ENCODE results near the gene DHRS12.

The DHRS12 gene

DNA sequence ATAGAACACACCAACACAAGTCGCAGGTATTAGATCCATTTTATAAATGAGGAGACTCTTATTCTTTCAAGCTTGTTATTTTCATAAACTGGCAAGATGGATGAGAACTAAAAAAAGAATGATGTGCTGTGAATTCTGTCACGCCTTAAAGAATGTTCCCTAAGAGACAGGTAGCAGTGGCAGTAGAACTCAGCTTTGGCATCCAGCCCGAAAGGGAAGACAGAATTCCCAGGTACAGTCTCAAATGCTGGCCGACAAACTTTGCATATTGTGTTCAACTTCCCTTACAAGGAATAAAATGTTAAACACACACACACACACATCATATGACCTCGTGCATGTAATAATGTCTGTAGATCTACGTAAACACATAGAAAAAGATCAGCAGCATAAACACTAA is 37.8 kb upstream of the DHRS12 start:
- no peaks in the 10 kb centered on the region for H3K36me3 ChIP-seq
- H3K9ac ChIP-seq: no peak overlapping the region
- H4K20me1 ChIP-seq: no peaks in the 10 kb centered on the region
- H3K4me3 ChIP-seq: no peak overlapping the region
- no peak overlapping the region for H3K27ac ChIP-seq
- no peaks in the 10 kb centered on the region for H3K27me3 ChIP-seq
- no peak for TF ChIP-seq Cebpa-rat (IDR thresholded peaks at IDR 0.05)
- peaks cover 0 to 6% (median 0%) of the 10 kb centered on the region in 10 experiments; a peak in 2 of 20 replicates for H3K4me1 ChIP-seq
- peaks cover 0 to under 1% (median 0%) of the 10 kb centered on the region in 11 experiments; a peak in 3 of 22 replicates for H3K9me3 ChIP-seq (replicated peaks in 1 of 11)
- no peak overlapping the region for H3K4me2 ChIP-seq

DNA sequence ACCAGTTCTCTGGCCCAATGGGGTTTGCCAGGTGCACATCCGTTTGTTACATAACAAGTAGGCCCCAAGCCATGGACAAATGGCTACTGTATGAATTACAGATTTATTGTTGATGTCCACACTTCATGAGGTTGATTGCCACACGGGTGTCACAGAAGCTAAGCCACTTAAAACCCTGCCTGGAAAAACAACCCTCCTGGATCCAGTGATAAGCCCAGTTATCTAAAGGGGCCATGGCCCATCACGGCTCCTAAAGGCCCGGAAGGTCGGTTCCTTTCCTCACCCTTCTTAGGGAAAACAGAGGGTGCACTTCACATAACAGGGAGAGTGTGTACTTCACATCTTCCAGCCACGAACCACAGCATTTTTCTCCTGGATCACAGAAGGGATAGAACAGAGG is 37.0 kb upstream of the DHRS12 start:
- no peaks in the 10 kb centered on the region for H3K36me3 ChIP-seq
- no peak for TF ChIP-seq Cebpa-rat (IDR thresholded peaks at IDR 0.05)

DNA sequence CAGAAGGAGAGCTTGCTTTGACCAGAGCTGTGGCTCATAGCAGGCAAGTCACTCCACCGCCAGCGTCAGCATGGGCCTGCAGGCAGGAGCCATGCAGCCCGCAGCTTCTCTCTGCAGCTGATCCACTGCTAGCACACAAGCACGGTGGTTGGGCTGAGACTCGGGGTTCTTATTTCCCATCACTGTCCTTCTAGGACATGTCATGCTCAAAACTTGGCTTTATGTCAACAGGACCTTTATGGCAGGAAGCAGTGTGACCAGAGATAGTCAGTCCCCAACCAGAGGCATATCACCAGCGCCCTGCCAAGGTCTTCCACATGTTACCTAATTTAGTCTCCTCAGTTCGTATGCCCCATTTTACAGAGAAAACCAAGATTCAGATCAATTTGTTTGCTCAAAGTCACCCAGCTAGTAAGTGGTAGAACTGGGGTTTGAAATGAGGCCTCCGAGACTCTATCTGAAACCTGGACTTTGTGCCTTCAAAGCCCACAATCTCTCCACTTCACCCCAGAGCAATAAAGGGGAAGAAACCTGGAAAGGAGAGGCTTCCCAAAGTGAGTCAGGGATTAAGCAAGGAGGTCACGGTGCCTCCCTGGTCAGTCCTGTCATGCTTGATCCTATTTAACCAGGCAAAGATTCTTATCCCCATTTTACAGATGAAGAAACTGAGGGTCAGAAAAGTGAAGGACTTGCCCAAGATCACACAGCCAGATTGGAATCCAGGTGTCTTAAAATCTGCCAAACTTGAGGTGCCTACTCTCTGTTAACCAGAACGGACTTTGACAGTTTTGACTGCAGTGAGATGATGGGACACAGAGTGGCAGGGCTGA is 36.0 kb upstream of the DHRS12 start:
- no peak for TF ChIP-seq Cebpa-rat (IDR thresholded peaks at IDR 0.05)
- Histone ChIP-seq H3K27ac (no peak overlapping the region), H4K20me1 (no peaks in the 10 kb centered on the region), H3K9ac (no peak overlapping the region), H3K4me1 (peaks cover 0 to 6% (median 3%) of the 10 kb centered on the region in 10 experiments; a peak in 14 of 20 replicates), H3K27me3 (no peaks in the 10 kb centered on the region), H3K9me3 (replicated peaks in 1 of 11) (no peaks in the 10 kb centered on the region), H3K4me3 (no peak overlapping the region), H3K4me2 (no peak overlapping the region; a peak in 1 of 22 replicates), H3K36me3 (no peaks in the 10 kb centered on the region)

More for the DNA sequence above, 37.0 kb upstream of the DHRS12 start:
- no peak overlapping the region for H3K9ac ChIP-seq
- H3K27ac ChIP-seq: no peak overlapping the region
- H3K9me3 ChIP-seq (replicated peaks in 1 of 11): no peaks in the 10 kb centered on the region
- 0 out of 22 replicates have a peak overlapping the region, but pooled peaks of 1 of the 11 experiments have one; percentile 10 for H3K4me2 ChIP-seq
- H3K4me3 ChIP-seq: no peak overlapping the region
- H3K27me3 ChIP-seq: no peaks in the 10 kb centered on the region
- peaks cover 0 to 6% (median 0%) of the 10 kb centered on the region in 10 experiments; a peak in 2 of 20 replicates for H3K4me1 ChIP-seq
- H4K20me1 ChIP-seq: no peaks in the 10 kb centered on the region

DNA sequence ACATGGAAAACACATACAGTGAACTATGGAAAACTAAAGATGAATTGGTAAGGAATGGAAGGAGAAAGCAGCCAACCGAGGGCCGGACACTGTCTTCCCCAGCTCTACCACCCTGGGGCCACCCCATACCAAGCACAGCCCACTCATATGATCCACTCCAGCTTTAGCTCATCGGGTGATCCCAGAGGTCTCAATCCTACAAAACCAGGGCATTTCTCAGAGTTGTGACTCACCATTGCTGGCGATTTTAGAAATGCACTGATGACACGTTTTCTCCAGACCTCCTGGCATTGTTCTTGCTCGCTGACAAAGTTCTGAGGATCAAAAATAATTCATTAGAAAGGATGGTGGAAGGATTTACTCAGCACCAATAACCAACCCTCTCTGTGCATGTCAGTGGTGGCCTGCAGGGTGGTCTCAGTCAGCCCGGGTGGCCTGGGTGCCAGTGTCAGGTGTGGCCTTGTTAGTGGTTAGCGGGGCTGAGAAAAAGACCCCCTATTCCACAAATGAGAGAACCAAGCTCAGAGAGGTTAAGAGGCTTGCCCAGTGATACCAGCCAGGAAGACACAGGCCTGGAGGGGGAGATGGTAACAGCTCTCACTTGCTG is 34.4 kb upstream of the DHRS12 start:
- no peaks in the 10 kb centered on the region for H3K36me3 ChIP-seq
- no peak overlapping the region for H3K9ac ChIP-seq
- H3K4me2 ChIP-seq: no peak overlapping the region
- H4K20me1 ChIP-seq: no peaks in the 10 kb centered on the region
- H3K27ac ChIP-seq: no peak overlapping the region
- H3K4me3 ChIP-seq: no peak overlapping the region
- no peaks in the 10 kb centered on the region for H3K9me3 ChIP-seq (replicated peaks in 1 of 11)
- TF ChIP-seq Cebpa-rat (IDR thresholded peaks at IDR 0.05): no peak
- H3K27me3 ChIP-seq: no peaks in the 10 kb centered on the region
- peaks cover 11 to 22% (median 16%) of the 10 kb centered on the region in 10 experiments for H3K4me1 ChIP-seq

DNA sequence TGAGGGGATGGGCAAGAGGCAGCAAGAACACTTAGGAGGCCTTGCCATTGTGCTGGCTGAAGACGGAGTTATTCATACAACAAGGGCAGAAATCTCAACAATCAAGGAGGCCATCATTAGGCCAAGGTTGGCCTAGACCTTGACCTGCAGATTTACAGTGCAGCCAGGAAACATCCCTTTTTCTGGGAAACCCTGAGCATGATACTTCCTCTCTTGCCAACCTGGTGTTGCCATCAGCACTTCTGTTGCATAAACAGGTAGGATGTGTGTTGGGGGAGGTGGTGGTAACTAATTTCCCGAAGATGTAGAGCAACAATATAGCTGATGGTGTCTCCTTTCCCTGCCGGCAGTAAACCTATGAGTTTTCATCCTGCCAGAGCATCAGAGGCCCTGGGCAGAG is 33.1 kb upstream of the DHRS12 start:
- H3K27me3 ChIP-seq: no peaks in the 10 kb centered on the region
- H3K36me3 ChIP-seq: no peaks in the 10 kb centered on the region
- peaks cover 20 to 34% (median 27%) of the 10 kb centered on the region in 10 experiments for H3K4me1 ChIP-seq
- no peak overlapping the region for H3K9ac ChIP-seq
- H3K4me3 ChIP-seq: no peak overlapping the region
- H3K9me3 ChIP-seq (replicated peaks in 1 of 11): no peaks in the 10 kb centered on the region
- no peaks in the 10 kb centered on the region for H4K20me1 ChIP-seq
- TF ChIP-seq Cebpa-rat (IDR thresholded peaks at IDR 0.05): no peak
- no peak overlapping the region for H3K4me2 ChIP-seq
- no peak overlapping the region for H3K27ac ChIP-seq

DNA sequence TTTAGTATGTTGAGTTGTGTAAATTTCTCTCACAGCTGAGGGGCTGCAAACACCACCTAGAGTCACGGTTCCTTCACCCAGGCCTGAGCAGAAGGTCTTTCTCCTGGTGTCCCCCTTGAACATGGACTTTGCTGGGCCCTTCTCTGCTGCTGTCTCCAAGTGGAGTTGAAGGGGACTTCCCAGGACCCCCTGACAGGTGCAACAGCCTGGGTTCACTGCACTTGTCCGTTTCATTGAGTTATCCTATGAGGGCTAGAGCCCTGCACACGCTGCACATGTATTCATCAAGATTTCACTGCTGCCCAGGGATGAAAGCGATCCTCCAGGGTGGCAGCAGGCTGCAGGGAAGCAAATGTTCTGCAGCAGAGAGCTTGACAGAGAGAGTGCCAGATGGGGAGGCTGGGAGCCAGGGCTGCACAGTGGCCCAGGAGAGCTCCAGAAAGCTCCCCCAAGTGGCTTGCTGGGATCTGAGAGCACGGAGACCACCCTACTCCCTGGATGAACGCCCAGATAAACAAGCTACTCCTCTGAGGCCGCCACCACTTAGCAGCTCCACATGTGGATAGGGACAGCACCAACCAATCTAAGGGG is 30.7 kb upstream of the DHRS12 start:
- Histone ChIP-seq H3K4me2 (peak overlapping the region in 10 of 11 experiments; percentile 24 to 77 (median 61); a peak in 19 of 22 replicates), H3K9ac (no peak overlapping the region), H4K20me1 (no peaks in the 10 kb centered on the region), H3K4me3 (no peak overlapping the region), H3K27ac (no peak overlapping the region), H3K9me3 (replicated peaks in 1 of 11) (no peaks in the 10 kb centered on the region), H3K27me3 (no peaks in the 10 kb centered on the region), H3K36me3 (no peaks in the 10 kb centered on the region), H3K4me1 (peaks cover 28 to 49% (median 39%) of the 10 kb centered on the region in 10 experiments)
- TF ChIP-seq Cebpa-rat (IDR thresholded peaks at IDR 0.05): no peak

DNA sequence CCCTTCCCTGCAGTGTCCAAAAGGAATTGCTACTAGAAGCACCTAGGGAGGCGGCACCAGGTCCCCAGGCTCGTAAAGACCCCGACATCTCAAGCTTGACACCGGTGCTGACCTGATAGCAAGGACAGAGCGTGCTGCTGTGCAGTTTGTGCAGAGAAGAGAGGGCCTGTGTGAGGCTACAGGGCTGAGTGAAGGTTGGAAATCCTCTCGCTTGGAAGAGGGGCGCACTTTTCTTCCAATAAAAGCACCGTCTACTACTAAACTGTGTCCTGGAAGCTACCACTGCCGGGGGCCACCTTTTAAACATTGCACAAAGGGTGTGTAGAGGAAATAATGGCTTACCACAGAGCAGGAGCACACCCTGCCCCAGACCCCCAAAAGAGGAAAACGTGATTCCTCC is 30.0 kb upstream of the DHRS12 start:
- Histone ChIP-seq H3K4me1 (peaks cover 29 to 56% (median 43%) of the 10 kb centered on the region in 10 experiments), H4K20me1 (no peaks in the 10 kb centered on the region), H3K4me2 (peak overlapping the region; percentile 24 to 77 (median 60); a peak in 21 of 22 replicates), H3K4me3 (no peak overlapping the region), H3K9me3 (replicated peaks in 1 of 11) (no peaks in the 10 kb centered on the region), H3K27me3 (no peaks in the 10 kb centered on the region), H3K27ac (0 out of 22 replicates have a peak overlapping the region, but pooled peaks of 1 of the 11 experiments have one; percentile 14), H3K9ac (no peak overlapping the region), H3K36me3 (no peaks in the 10 kb centered on the region)
- TF ChIP-seq Cebpa-rat (IDR thresholded peaks at IDR 0.05): no peak

DNA sequence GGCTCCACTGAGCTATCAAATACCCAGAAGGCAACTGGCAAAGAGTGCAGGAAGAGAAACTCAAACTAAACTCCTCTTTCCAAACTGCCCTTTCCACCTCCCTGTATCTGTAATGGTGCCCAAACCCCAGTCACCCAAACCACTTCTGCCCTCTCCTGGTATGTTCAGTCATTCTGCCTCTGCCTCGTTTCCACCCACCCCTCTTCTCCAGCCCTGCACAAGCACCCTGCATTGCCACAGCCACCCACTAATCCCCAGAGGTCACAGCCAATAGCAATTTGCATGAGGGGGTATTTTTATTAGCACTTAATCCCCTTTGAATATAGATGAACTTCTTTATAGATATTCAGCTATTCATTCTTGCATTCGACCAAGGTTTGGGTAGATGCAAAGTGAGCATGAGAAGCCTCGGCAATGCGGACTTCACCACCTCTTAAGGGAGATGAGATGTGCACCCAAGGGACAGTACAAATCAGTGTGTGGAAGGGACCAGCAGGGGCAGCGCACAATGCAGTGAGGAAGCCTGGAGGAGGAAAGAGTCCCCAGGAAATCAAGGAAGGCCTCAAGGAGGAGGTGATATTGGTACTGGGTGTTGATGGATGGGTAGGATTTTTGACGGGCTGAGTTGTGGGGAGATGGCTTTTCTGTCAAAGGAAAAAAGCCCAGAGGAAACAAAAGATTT is 28.6 kb upstream of the DHRS12 start:
- Histone ChIP-seq H3K4me3 (no peak overlapping the region), H3K36me3 (no peaks in the 10 kb centered on the region), H3K4me1 (peaks cover 41 to 69% (median 54%) of the 10 kb centered on the region in 10 experiments), H3K9ac (no peak overlapping the region), H3K27ac (no peak overlapping the region; a peak in 1 of 22 replicates), H4K20me1 (no peaks in the 10 kb centered on the region), H3K9me3 (replicated peaks in 1 of 11) (no peaks in the 10 kb centered on the region), H3K27me3 (no peaks in the 10 kb centered on the region), H3K4me2 (peak overlapping the region; percentile 8 to 77 (median 48); a peak in 20 of 22 replicates)
- TF ChIP-seq Cebpa-rat (IDR thresholded peaks at IDR 0.05): no peak

DNA sequence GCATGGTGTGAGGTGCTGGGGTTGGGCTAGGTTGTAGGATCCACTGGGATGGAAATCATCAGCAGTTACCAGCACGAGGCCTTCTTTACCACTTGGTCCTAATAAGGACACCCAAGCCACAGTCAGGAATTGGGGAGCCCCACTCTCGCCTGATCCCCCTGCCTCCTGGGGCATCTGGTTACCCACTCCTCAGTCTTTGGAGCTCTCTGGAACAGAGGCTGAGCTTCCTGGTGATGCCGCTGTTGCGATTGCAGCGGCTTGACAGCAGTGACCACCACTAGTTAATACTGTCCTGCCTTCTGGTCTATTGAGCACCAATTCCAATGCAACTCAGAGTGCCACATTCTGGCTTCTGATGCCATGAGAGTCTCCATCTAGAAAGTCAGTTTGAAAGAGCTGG is 27.6 kb upstream of the DHRS12 start:
- H3K4me2 ChIP-seq: peak overlapping the region in 7 of 11 experiments; percentile 26 to 77 (median 48); a peak in 9 of 22 replicates
- H3K36me3 ChIP-seq: no peaks in the 10 kb centered on the region
- TF ChIP-seq Cebpa-rat (IDR thresholded peaks at IDR 0.05): no peak
- H3K4me1 ChIP-seq: peaks cover 52 to 80% (median 65%) of the 10 kb centered on the region in 10 experiments
- no peaks in the 10 kb centered on the region for H3K27me3 ChIP-seq
- H3K4me3 ChIP-seq: no peak overlapping the region
- no peak overlapping the region for H3K9ac ChIP-seq
- no peaks in the 10 kb centered on the region for H3K9me3 ChIP-seq (replicated peaks in 1 of 11)
- no peaks in the 10 kb centered on the region for H4K20me1 ChIP-seq
- H3K27ac ChIP-seq: no peak overlapping the region; a peak in 1 of 22 replicates

Measured in BLaER1 treated with 17β-estradiol and CSF1 and Interleukin-3, amounts not matched to agents 10 nM and 100 nM (cell line).